ENCODE results near the gene HSPBP1.
A peak's percentile ranks its signal among the peaks of the same experiment; 100 is the strongest.

- TF ChIP-seq CTCF (CRISPR knock-in tag; IDR thresholded peaks at IDR 0.05) (no peak), PRDM10 (CRISPR knock-in tag; IDR thresholded peaks at IDR 0.05; ENCODE audit: low read depth) (peak; percentile 98), REST (IDR thresholded peaks at IDR 0.05; ENCODE audit: borderline replicate concordance in 1 of 2, low read depth in 1 of 2, low read length in 2 of 2) (no peak), BHLHE40 (IDR thresholded peaks at IDR 0.05; ENCODE audit: low read length) (peak; percentile 66; the same call in 1 of the 2 replicates), ELF1 (CRISPR knock-in tag; IDR thresholded peaks at IDR 0.05) (no peak)
Measured at GRCh38 chr19:55303477-55303876, 23.6 kb upstream of the HSPBP1 start.

Measured in HepG2 (cell line).